Adrenal gland (tissue), 5 donors: ENCODE results near the gene TM9SF4.

Source experiments
- POLR2A ChIP-seq, 2 donors: fragments of 450-650 bp; IDR thresholded peaks; one replicate each; pipeline ENCODE4 v1.6.1; 2017; ENCODE audit warnings: antibody characterized with exemption in 2 of 2, mild to moderate bottlenecking in 2 of 2, moderate library complexity in 1 of 2
- TF ChIP-seq, protein P1 (sequence below), 6 experiments: fragments of 450-650 bp in 4 of 6; fragments of 200-600 bp in 2 of 6; sonication (generic) in 1 of 6; IDR thresholded peaks; 1 replicate in 5 of 6; 2 replicates in 1 of 6; pipeline versions ENCODE4 v1.5.1 to v1.8.0; 2016 to 2021; ENCODE audit warnings: antibody characterized with exemption in 6 of 6, mild to moderate bottlenecking in 2 of 6, moderate library complexity in 1 of 6
- donor health status: DM: no; HTN: no; CAD: no.

DNA sequence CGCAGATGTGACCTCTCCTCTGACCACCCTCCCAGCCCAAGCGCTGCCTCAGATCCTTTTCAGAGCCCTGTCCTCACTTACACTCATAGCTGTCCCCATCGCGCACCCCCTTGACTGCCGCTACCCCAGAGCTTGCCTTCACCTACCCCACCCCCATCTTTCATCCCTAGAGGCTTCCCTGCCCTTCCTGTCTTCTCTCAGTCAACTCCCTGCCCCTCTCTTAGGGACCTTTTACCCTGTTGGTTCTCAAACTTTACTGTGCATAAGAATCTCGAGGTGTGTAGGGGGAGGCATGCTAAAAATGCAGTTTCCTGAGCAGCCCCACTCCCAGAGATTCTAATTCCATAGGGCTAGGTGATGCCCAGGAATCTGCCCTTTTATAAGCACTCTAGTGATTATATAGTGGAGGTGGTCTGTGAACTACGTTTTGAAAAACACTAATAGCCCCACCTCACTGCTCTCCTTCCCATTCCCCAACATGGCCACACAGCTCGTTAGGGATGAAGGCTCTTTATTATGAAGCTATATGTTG, 725 bp downstream of the TM9SF4 start:
- TF ChIP-seq, protein P1, sequence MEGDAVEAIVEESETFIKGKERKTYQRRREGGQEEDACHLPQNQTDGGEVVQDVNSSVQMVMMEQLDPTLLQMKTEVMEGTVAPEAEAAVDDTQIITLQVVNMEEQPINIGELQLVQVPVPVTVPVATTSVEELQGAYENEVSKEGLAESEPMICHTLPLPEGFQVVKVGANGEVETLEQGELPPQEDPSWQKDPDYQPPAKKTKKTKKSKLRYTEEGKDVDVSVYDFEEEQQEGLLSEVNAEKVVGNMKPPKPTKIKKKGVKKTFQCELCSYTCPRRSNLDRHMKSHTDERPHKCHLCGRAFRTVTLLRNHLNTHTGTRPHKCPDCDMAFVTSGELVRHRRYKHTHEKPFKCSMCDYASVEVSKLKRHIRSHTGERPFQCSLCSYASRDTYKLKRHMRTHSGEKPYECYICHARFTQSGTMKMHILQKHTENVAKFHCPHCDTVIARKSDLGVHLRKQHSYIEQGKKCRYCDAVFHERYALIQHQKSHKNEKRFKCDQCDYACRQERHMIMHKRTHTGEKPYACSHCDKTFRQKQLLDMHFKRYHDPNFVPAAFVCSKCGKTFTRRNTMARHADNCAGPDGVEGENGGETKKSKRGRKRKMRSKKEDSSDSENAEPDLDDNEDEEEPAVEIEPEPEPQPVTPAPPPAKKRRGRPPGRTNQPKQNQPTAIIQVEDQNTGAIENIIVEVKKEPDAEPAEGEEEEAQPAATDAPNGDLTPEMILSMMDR (IDR thresholded peaks at IDR 0.05) = no peak
- no peak for TF ChIP-seq POLR2A (IDR thresholded peaks at IDR 0.05)
